ENCODE data around the gene MPHOSPH9.

DNA sequence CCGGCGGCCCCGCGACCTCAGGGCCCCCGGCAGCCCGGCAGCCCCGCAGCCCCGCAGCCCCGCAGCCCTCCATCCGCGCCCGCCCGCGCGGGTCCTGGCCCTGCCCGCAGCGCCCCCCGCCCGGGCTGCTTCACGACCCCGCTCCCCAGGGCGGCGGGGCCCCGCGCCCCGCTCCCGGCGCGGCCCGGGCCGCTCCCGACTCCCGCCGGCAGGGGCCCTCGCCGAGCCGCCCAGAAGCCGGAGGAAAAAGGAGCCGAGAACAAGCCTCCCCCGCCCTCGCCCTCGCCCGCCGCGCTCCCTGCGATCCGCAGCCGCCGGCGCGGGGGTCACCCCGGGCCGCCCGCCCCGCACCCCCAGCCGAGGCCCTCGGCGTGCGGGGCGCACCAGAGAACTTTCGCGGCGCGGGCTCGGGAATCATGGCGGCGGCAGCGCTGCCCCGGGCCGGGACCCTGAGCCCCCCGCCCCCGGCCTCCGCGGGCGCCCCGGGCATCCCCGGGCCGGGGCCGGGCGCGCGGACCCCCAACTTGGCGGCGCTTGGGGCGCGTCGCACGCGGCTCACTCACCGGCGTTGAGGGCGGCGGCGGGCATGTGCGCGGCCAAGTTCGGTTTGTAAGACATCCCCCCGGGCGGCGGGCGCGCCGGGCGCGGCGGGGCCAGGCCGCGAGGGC lies 38.2 kb upstream of the MPHOSPH9 start:
- TF ChIP-seq RCOR1 (IDR thresholded peaks at IDR 0.05; ENCODE audit: insufficient replicate concordance, low read length): no peak
- TF ChIP-seq, protein P1, sequence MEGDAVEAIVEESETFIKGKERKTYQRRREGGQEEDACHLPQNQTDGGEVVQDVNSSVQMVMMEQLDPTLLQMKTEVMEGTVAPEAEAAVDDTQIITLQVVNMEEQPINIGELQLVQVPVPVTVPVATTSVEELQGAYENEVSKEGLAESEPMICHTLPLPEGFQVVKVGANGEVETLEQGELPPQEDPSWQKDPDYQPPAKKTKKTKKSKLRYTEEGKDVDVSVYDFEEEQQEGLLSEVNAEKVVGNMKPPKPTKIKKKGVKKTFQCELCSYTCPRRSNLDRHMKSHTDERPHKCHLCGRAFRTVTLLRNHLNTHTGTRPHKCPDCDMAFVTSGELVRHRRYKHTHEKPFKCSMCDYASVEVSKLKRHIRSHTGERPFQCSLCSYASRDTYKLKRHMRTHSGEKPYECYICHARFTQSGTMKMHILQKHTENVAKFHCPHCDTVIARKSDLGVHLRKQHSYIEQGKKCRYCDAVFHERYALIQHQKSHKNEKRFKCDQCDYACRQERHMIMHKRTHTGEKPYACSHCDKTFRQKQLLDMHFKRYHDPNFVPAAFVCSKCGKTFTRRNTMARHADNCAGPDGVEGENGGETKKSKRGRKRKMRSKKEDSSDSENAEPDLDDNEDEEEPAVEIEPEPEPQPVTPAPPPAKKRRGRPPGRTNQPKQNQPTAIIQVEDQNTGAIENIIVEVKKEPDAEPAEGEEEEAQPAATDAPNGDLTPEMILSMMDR (conservative IDR thresholded peaks at IDR 0.05; ENCODE audit: low read depth, low read length): peak; percentile 71

Measured in IMR-90 (cell line).